ENCODE results near the gene CCDC18.
A peak's percentile ranks its signal among the peaks of the same experiment; 100 is the strongest.
"Not testable (repeated sequence)": the region's sequence is repeated elsewhere in the genome, so short reads cannot be mapped to it uniquely, and the experiment has no call there.

The CCDC18 gene

DNA sequence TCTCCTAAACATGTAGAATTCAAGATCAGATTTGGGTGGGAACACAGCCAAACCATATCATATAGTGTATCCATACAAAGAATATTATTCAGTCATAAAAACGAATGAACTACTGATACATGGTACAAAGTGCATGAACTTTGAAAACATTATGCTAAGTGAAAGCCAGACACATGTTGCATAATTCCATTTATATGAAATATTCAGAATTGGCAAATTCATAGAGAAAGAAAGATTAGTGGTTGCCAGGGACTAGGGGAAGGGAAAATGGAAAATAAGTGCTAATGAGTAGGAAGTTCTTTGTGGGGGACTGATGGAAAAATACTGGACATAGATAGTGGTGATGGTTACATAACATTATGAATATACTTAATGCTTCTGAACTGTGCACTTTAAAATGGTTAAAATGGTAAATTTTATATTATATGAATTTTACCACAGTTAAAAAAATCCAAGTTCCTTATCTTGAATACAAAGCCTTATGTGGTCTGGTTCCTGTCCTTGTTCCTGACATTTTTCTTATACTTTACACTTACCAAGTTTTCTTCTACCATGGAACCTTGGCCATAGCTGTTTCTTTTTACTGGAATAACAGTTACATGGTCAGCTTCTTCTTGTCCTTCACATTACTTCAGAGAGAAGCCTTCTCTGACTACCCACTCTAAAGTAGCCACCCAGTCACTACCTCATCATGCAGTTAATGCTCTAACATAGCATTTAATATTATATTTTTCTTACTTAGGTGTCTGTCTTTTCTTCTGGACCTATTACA, 64.0 kb downstream of the CCDC18 start:
- DNase-seq = no peak

DNA sequence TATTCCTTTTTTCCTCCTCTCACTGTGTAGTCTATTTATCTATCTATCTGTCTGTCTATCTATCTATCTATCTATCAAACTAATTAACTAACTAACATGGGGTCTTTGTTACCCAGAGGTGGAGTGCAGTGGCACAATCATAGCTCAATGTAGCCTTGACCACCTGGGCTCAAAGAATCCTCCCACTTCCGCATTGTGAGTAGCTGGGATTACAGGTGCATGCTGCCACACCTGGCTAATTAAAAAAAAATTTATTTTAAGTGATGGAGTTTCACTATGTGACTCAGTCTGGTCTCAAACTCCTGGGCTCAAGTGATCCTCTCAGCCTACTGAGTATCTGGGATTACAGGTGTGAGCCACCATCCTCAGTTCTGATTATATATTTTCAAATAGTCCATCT, 71.4 kb downstream of the CCDC18 start:
- no peak for DNase-seq

DNA sequence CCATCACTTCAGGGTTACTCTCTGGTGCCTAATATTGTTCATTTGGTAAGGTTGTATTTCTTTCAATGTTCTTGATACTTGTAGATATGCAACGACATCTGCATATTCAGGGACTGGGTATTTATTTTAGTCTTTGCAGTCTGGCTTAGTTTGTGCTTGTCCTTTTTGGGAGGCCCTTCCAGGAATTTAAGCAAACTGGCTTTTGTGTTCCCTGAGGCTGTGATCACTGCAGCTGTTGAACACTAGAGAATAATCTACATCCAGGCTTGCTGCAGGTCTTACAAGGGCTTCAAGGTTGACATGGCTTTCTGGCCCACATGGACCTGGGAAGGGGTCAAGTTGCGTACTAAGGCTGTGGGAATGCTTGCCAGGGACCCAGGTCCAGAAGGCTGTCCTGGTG, 72.1 kb downstream of the CCDC18 start:
- DNase-seq = no peak

GRCh38 chr1:93253516-93253915, 73.0 kb downstream of the CCDC18 start:
- no peak for DNase-seq

GRCh38 chr1:93255222-93256079, 74.9 kb downstream of the CCDC18 start:
- no peak for DNase-seq

- no peak for DNase-seq
Measured at GRCh38 chr1:93256433-93256832, 75.9 kb downstream of the CCDC18 start.

DNA sequence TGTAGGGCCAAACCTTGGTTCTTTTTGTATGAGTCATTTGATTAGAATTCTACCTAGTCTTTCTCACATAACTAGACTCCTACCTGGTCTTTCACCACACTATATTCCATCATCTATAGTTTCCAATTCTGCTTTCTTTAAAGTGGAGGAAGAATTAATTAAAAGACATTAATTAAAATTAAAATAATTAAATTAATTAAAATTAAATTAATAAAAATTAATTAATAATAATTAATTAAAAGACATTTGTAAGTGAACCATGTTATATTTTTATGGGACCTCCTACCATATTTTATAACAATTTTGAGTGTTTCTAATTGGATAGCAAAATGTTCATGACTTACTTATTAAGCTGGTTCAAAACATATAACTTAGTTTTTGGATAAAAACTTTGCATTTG, 77.4 kb downstream of the CCDC18 start:
- DNase-seq = no peak

GRCh38 chr1:93260726-93261125, 80.2 kb downstream of the CCDC18 start:
- not testable (repeated sequence) for DNase-seq

DNA sequence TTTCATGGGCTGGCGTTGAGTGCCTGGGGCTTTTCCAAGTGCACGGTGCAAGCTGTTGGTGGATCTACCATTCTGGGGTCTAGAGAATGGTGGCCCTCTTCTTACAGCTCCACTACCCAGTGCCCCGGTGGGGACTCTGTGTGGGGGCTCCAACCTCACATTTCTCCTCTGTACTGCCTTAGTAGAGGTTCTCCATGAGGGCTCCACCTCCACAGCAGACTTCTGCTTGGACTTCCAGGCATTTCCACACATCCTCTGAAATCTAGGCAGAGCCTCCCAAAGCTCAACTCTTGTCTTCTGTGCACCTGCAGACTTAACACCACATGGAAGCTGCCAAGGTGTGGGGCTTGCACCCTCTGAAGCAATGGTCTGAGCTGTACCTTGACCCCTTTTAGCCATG, 82.1 kb downstream of the CCDC18 start:
- no peak for DNase-seq

- not testable (repeated sequence) for DNase-seq
Measured at GRCh38 chr1:93268888-93269287, 88.4 kb downstream of the CCDC18 start.

DNA sequence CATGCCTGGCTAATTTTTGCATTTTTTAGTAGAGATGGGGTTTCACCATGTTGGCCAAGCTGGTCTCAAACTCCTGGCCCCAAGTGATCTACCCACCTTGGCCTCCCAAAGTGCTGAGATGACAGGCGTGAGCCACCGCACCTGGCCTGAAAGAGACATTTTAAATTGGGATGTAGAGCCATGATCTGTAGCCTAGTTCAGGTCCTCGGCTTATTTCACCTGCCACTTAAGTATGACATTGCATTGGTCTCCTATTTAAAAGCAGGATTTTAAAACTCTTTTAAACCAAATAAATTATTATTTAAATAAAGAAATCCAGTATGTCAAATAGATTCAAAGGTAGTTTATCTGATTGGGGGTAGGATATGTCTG, 94.7 kb downstream of the CCDC18 start:
- DNase-seq = not testable (repeated sequence)

DNA sequence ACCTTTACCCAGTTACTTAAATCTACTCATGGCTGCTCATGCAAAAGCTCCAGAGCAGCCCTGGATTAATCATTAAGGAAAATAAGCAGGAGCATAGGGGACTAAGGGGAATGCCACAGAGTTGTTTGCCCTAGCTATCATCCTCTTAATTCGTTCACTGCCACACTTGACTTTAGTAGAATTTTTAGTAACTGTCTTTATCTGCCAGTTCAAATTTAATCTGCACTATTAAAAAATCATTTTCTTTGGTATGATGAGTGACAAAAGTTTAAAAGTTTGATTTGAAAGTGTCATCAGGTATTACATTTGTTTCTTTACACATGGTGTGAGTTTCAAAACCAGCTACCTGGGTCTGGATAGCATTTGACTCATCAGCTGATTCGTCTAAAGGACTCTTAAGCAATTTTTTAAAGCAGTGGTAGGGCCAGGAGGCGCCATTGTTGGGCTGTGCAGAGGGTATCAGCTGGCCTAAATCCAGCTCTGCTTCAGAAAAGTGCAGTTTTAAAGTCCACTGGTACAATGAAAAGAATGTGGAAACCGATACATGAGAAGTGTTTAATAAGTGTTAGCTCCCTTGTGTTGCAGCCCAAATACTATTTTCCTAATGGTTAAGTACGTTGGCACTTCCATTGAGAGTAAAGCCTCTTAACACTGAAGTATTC, 95.2 kb downstream of the CCDC18 start:
- DNase-seq = no peak

GRCh38 chr1:93277530-93277929, 97.0 kb downstream of the CCDC18 start:
- not testable (repeated sequence) for DNase-seq

DNA sequence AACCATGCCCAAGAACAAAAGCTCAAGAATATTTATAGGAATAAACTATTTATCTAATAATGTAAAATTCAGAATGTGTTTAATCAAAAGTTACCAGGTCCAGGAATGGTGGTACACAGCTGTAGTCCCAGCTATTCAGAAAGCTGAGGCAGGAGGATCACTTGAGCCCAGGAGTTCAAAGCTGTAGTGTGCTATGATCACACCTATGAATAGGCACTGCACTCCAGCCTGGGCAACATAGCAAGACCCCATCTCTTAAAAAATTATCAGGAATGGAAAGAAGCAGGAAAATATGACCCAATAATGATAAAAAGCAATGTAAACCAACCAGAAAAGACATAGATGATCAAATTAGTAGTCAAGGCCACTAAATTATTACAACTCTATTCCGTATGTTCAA, 103.0 kb downstream of the CCDC18 start:
- DNase-seq = no peak

DNA sequence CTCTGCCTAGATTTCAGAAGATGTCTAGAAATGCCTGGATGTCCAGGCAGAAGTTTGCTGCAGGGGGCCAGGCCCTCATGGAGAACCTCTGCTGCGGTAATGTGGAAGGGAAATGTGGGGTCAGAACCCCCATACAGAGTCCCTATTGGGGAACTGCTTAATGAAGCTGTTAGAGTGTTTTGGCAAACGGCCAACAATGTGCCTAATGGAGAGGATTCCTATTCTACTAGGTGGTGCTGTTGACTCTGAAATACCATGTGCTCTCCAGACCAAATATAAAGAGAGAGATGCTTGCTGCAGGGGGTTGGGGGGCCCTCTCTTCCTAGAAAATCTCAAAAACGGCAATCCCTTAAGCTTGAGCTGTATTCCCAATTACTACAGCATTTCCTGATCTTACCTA, 108.0 kb downstream of the CCDC18 start:
- no peak for DNase-seq

GRCh38 chr1:93296555-93297154, 116.1 kb downstream of the CCDC18 start:
- DNase-seq = no peak

DNA sequence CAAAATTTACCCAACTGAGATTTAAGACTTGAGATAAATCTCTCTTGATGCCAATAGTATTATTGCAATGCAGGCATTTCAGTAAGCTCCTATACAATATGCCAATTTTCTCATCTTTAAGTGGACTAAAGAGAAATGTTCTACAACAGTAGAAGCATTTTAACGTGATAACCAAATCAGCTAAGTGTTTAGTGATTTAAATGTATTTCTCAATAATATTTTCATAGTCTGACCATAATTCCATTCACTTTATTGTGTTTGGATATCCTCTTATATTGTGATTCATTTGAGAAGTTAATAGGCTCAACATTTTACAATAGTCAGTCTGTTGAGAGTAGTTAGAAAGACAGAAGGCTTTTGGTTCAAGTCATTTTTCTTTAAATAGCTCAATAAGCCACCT, 120.6 kb downstream of the CCDC18 start:
- no peak for DNase-seq

- DNase-seq = no peak
Measured at GRCh38 chr1:93302078-93302477, 121.6 kb downstream of the CCDC18 start.

DNA sequence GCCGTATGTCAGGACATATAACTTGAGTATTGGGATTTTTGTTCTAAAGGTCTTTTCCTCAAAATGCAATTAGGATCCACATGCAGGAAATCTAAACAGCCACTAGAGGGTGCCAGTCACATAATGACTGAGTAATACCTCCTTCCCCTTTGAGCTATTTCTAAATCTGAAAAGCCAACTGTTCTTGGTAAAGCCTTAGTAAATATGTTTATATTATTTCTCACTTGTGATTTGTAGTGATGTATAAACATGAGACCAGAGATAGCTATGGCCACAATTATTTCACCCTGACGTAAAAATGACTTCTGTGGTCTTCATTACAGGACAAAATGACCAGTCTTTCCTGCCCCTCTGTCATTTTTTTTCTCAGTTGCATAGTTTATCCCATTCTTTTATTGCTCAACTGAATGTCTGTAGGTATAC, 124.2 kb downstream of the CCDC18 start:
- peak; percentile 2 to 33 for DNase-seq

DNA sequence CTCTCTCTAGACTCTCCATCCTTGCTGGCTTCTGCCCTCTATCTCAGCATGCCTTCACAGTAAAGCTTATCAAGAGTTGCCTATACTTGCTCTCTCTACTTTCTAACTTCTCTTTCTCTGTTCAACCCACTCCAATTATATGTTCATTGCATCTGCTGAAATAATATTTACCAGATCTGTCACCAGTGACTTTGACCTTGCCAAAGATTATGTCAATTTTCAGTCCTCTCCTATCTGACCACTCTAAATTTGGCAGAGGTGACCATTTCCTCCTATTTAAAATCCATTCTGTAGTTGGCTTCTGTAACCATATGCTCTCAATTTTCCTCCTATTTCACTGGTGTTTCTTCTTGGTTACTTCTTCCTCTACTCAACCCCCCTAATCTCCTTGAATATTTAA, 126.4 kb downstream of the CCDC18 start:
- no peak for DNase-seq

GRCh38 chr1:93313026-93313425, 132.5 kb downstream of the CCDC18 start:
- no peak for DNase-seq

GRCh38 chr1:93317207-93317606, 136.7 kb downstream of the CCDC18 start:
- DNase-seq = no peak

DNA sequence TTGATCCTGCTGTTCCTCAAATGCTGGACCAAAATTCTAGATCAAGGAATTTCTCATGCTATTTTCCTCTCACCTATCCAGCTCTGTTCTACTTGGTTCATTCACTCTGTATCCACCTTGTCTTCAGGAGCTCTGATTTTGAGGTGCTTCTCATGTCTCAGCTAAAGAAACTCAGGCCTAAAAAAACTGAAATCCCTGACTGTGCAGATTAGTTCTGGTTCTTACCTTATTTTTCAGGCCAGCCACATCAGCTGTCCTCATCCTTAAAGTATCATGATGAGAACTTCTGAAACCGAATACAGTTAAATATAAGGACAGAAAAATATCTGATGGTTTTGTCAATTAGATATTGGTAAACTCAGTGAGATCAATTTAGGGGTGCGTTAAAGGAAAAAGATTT, 137.4 kb downstream of the CCDC18 start:
- no peak for DNase-seq

Measured in NCI-H1930 (cell line).